ENCODE measurements around the gene RPS6KA2.
"Not testable (repeated sequence)": the region's sequence is repeated elsewhere in the genome, so short reads cannot be mapped to it uniquely, and the experiment has no call there.

RPS6KA2 gene

DNA sequence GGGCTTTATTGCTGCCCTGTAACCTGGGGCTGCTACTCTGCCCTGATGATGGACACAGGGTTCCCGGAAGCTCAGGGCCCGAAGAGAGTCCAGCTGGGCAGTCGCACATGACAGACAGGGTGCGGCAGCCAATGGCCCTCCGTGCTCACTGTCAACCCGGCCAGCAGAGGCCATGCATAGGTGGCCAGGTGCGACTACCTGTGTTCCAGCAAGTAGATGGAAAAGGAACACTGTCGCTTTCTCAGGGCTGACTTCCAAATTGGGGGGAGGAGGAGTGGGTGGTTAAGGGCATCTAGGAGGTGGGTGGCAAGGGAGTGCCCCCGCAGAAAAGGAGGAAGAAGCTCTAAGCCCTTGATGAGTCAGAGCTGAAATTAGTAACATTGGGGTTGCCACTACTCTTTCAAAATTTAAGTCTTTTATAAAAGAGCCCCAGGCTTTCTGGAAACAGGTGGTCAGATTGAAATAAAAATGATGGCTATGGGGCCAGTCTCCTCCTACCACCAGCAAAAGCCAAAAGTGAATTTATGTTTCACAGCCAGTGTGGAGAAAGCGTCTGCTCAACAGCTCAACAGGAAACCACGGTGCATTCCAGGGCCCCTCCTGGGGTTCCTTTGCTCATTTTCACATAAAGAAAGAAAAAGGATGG lies 38.2 kb downstream of the RPS6KA2 start:
- DNase-seq, result peak; percentile 71

- DNase-seq, result no peak
These were observed 39.2 kb downstream of the RPS6KA2 start for GRCh38 chr6:166587631-166588413.

DNA sequence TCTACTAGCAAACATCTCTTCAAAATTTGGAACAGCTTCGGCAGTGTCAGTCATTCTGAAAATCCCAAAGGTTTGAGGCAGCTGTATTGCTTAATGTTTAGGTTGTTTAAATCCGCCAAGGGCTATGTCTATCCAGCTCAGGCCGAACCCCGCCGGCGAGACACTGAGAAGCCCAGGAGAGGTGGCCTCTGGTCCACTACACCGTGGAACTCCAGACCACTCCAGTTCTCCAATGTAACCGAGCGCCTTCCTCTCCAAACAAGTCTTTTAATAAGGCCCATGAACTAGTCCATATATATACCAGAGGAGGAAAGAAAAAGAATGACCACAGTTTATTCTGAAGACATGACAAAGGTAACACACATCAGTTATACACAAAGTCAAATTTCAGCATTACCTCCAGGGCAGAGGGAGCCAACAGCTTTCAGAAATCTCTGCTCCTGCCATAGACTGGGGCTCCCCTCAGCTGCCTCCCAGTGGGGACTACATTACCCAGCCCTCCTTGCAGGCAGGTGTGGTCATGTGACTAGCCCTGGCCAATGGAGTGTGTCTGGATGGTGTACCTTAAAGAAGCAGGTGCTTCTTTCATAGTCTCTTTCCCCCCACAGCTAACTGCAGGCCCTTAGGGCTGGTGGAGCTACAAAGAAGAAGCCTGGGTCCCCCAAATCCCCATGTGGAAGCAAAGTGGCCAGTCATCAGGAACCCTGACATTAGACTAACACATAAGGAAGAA lies 40.5 kb downstream of the RPS6KA2 start, which contains the start of gene RAMACL:
TSS of gene RAMACL (minus strand) at position 255 of the 733 bp plus-strand sequence. CDS start at position 54, 201 bp downstream.
- DNase-seq, result peak; percentile 19

DNA sequence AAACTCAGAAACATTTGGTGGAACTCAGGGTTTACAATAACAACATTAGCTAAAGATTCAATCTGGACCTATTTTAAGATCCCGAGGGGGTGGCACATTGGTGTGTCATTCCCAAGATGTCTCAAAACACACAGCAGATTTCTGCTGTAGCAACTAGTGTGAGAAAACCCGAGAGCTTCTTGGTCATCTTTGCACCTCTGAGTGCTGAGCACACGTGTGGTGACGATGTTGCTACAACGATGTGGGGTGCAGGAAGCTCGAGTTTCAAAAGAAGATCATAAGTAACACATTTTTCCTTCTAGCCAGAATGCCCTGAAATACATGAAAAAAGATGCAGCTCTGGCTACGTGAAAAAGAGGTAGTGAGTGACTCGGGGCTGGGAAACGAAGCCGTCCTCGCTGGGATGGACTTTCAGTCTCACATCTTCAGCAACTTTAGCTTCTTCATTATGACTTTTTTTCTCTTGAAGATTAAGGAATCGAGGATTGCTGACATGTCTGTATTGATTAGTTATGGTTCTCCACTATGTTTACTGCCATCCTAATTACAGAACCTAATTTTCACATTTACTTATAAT lies 42.1 kb downstream of the RPS6KA2 start:
- DNase-seq, result no peak

DNA sequence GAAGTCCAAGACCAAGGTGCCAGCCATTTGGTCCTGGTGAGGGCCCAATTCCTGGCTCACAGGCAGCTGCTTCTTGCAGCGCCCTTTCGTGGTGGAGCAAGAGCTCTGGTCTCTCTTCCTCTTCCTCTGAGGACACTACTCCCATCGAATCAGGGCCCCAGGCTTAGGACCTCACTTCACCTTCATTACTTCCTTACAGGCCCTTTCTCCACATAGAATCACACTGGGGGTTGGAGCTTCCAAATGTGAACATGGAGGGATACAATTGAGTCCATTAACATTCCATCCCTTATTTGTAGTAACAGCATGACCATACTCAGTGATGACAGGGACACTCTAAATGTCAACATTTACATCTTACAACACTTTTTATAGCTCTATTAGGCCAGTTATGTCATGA lies 42.9 kb downstream of the RPS6KA2 start:
- DNase-seq, result no peak

- no peak for DNase-seq
These were observed 43.7 kb downstream of the RPS6KA2 start for GRCh38 chr6:166583230-166583965.

DNA sequence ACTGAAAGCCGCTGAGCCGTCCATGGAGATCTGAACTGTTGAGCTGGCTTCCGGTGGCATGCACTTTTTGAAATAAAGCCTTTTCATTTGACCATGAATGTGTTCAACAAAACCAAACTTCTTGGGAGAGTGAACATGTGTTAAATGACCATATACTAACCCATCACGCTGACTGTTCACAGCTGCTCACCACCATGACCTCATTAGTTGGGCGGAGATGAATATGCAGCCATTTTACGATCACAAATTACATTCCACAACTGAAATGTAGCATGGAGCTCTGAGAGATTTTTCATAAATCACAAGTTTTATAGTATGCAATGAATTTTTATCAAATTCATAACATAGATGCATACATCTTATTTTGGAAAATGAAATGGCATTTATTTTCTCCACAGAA lies 44.8 kb downstream of the RPS6KA2 start:
- no peak for DNase-seq

GRCh38 chr6:166581801-166582200 lies 45.2 kb downstream of the RPS6KA2 start:
- DNase-seq, result not testable (repeated sequence)

- DNase-seq, result no peak
These were observed 46.0 kb downstream of the RPS6KA2 start for GRCh38 chr6:166581091-166581511.

GRCh38 chr6:166580076-166581050 lies 46.7 kb downstream of the RPS6KA2 start:
- no peak for DNase-seq

DNA sequence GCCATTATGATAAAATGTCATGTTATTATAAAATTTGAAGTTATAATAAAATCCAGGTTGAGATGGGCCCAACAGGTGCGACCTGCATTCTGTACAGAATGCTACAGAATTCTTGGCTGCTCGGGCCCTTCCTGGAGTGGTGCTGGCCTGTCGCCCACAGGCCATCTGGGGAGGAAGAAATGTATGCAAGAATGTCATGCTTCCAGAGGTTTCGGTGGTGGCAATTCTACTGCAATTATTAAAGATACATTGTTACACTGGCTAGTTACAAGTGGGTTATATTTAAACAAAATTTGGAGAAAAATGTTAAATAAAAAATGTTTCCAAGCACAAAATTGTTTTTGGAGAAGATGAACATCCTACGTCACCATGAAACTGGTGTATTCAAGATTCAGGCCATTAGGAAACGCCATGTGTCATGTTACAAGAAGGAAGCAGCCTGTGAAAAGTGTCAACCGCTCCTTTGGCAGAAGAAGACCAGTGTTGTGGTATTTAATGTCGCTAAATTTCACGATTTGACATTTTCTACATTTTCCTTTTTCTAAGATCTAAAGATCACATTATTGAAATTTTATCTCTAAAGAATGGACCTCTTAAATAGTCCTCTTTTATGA lies 47.7 kb downstream of the RPS6KA2 start:
- DNase-seq, result no peak

DNA sequence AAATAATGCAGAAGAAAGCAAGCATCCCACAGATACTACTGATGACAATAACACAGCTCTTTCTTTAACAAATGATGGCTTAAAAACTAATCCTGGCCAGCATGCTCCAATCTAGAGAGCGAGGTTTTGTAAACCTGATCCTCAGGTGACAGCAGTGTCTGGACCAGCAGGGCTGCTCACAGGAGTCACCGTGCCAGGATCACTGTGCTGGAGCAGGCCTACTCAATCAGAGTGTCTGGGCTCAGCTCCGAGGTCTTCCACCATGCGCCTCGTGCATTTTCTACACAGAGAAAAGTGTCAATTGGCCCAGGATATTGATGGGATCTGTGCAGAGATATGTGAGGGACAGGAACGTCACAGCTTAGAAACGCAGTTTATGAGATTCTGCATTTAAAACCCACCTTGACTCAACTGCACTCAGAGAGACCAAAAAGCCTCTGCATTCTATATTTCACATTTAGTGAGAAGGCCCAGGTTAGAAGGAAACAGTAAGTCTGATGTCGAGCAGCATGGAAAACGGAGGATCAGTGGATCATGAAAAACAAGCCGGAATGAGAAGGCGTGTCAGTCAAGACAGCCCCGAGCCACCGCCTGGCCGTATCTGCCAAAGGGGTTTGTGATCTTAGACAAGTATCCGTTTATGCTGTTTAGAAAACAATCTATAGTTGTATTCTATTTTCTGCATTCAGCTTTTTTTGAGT lies 48.4 kb downstream of the RPS6KA2 start:
- DNase-seq, result no peak

- no peak for DNase-seq
These were observed 51.8 kb downstream of the RPS6KA2 start for GRCh38 chr6:166575205-166575604.

DNA sequence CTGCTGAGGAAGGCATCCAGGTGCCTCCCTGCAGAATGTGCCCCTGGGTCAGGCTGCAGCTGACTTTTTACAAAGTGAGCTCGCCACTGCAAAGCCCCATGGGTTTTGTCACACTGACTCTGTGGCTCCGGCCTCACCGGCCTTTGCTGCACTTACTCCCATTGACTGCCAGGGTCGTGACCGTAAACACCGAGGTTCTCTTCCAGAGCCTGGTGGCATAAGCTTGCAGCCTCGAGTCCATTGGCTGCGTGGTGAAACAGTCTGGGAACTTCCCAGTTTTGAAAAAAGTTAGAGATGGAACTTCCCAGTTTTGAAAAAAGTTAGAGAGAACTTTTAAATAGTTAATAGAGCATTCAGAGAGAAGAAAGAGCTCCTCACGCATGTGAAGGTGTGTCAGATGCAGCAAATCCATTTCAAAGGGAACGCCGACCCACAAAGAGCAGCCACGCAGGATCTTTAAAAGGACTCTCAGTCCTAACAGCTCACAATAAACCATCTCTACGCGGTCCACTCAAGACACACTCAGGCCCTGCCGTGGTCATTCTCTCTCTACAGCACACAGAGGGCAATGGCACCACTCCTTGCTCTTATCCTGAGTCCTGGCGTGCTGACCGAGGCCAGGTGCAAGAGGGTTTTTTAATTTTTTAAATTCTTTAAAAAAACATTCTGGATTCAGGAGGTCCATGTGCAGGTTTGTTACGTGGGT lies 53.4 kb downstream of the RPS6KA2 start:
- no peak for DNase-seq

DNA sequence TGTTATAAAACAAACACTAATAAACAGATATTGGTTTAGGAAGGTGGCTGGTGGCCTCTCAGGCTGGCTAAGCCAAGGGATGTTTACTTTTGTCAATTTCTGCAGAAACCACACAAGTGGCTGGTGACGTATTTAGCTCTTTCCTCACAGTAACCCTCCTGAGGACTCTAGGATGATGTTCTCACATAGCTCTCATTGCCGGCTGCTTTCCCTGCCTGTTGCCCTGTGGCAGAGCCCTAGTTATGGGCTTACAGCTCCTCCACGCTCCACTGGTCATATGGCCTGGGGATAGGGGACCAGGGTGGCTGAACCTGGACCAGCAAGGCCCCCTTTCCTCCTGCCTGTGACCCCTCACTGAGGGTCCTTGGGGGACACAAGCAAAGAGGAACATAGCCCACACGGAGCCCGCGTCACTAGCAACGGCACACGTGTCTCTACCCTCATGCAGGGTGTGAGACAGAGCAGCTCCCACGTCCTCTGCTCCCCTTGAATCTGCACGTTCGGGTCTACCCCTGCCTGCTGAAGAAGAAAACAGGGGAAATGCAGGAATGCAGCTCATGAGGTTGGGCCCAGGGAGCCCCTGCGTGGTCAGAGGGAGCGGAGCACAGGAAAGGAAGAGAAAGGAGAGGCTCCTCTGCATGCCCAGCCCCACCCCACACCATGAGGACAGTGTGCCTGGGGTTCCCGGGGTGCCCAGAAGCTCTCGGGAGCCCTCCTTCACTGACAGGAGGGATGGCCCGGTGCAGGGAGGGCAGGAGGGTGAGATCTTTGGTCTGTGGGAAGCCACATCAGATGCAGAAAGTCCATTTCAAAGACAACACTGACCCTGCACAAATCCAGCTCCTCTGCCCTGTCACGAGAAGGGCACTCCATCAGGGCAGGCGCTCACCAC lies 54.4 kb downstream of the RPS6KA2 start:
- DNase-seq, result no peak

DNA sequence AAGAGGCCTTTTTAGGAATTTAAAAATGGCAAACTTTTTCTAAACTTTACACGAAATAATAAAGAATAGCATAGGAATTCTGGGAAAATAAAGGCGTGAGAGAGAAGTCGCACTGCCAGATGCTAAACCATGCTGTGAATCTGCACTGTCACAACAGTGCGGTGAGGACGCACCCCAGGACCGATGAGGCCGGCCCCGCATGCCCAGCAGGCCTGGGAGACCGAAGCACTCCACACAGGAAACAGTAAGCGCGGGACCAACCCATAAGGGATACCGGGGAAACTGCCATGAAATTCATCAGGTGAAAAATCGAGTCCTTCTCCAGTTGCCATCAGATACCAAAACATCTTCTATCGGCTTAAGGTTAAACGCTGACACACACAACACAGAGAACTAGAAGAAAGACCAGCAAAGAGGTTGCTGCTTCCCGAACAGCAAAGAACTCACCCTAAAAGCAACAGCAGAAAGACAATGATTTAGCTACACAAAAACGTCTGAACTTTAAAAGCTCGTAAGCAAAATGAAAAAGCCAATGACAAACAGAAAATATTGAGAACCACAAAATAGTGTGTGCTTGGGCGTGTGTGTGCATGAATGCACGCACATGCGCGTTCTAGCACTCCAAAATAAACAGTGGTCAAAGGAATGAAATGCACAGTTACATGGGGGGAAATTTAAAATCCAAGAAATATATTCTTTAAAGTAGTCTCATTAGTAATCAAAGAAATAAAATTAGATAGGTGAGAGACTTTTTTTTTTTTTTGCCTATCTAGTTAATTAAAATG lies 55.9 kb downstream of the RPS6KA2 start:
- no peak for DNase-seq

DNA sequence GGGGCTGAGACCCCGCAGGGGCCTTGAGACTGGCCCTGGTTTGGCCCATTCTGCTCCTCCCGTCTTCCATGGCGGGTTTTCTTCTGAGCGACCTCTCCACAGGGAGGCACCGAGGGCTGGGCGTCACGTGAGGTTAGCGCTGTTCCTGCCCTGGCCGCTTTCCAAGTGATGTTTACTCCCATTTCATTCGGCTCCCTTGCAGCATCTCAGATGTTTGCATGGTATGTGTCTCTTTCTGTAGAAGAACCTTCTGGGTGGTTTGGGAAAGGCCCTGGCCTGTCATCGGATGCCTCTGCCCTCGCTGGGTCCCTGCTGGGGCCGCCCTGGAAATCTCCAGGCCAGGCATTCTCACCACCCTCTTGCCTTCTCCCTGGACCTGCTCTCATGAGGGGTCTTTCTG lies 57.8 kb downstream of the RPS6KA2 start:
- DNase-seq, result no peak

GRCh38 chr6:166567813-166568212 lies 59.2 kb downstream of the RPS6KA2 start:
- no peak for DNase-seq
